NAMALWA (cell line): Measurements from ENCODE around the gene CCDC117.
A peak's percentile ranks its signal among the peaks of the same experiment; 100 is the strongest.
"Not testable (repeated sequence)": the region's sequence is repeated elsewhere in the genome, so short reads cannot be mapped to it uniquely, and the experiment has no call there.

Experiments
- DNase-seq: peaks from one replicate; pipeline ENCODE4 v3.0.0-alpha.2; 2015; ENCODE audit warnings: low spot score

CCDC117 gene

DNA sequence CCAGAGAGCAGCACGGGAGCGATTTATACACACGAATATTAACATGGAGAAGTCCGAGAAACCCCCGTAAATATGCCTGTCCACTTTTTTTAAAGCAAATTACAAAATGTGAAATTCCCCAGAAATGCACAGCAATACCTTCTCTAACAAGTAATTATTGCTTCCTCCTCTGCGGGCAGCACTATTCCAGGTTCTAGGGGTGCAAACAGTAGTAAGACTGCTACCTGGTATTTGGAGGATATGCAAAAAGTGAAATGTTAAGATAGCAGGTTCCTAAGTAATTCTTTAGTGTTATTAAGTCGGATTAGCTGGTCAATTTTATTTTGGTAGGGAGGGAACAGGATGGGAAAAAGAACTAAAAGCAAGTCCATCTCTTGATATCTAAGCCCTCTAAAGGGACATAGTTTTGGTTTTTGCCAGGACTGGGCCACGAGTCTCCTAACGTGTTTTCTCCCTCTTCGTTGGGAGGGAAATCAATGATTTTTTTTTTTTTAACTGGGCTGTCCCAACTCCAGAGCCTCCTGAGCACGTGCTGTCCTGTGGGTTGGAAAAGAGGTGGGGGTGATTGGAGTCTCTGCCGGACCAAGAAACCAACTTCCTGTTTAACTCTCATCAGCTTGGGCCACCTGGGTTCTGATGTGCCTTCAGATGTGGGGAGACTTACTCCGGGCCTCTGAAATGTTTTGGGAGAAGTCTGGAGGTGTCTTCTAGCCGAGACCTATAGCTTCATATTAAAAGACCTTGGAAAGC is 29.5 kb downstream of the CCDC117 start:
- DNase-seq = peak; percentile 78

DNA sequence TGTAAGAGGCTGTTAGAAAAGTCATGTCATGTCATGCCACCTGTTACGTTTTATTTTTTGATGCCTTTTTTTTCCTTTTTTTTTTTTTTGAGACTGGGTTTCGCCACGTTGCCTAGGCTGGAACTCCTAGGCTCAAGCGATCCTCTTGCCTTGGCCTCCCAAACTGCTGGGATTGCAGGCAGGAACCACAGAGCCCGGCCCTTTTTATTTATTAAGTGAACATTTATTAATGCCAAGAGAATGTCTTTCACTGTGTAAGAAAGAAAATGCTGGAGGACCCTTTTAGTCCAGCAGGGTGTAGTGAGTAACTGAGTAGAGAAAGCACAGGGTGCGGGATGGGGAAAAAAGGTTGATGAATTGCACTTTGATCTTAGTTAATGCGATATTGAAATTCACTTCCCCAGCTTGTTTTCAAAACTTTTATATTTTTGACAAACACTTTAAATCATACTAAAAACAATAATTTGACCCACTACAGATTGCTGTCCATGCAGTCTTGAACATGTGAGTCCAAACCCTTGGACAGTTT is 30.2 kb downstream of the CCDC117 start:
- peak; percentile 72 for DNase-seq

DNA sequence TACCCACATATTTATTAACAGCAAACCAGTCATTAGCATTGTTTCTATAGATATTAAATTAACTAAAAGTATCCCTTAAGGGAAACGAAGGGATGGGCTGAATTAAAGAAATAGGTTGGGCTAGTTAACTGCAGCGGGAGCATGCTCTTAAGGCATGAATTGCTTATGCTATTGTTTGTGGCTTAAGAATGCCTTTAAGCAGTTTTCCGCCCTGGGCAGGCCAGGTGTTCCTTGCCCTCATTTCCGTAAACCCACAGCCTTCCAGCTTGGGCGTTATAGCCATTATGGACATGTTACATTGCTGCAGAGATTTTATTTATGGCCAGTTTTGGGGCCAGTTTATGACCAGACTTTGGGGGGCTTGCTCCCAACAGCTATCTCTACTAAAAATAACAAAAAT is 32.9 kb downstream of the CCDC117 start:
- DNase-seq = not testable (repeated sequence)

DNA sequence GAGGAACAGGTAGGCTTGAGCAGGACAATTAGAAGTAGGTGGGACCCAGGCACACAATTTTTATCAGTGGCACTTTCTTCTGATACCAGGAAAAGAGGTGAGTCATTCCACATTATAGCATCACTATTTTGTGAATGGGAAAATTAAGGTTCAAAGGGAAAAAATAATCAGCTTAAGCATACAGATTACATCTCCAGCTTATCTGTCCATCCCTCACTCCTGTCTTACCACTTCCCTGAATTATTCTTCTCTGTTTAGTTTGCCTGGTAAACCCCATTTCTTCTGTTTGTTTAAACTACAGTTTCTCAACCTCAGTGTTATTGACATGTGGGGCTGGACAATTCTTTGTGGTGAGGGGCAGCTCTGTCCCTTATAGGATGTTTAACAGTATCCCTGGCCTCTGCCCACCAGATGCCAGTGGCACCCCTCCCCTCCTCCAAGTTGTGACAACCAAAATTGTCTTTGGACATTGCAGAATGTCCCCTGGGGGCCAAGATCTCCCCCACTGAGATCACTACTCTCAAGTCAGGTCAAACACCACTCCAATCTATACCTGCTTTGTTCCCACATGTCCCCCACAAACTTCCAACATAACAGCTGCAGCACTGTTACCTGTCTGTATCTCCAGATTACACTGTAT is 36.3 kb downstream of the CCDC117 start:
- no peak for DNase-seq

DNA sequence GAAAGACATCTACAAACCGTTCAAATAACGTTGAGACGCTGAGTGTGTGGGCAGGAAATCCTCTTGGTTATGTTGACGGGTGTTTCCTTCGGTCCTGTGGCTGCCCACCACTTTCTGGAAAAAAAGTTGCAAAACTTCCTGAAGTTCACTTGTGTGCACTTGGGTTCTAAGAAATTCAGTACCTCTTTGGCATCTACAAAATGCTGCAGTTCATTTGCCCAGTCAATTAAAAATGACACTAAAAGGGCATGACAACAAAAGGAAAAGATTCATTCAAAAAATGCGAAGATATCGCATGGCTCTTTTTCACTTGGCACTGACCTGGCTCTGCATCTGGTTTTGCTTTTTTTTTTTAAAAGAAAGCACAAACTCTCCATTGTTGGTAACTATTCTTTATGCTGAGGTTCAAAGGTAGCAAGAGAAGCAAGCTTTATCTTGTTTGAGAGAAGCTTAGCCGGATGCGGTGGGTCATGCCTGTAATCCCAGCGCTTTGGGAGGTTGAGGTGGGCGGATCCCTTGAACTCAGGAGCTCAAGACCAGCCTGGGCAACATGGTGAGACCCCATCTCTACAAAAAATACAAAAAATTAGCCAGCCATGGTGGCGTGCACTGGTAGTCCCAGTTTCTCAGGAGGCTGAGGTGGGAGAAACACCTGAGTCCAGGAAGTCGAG is 38.5 kb downstream of the CCDC117 start:
- DNase-seq = no peak

DNA sequence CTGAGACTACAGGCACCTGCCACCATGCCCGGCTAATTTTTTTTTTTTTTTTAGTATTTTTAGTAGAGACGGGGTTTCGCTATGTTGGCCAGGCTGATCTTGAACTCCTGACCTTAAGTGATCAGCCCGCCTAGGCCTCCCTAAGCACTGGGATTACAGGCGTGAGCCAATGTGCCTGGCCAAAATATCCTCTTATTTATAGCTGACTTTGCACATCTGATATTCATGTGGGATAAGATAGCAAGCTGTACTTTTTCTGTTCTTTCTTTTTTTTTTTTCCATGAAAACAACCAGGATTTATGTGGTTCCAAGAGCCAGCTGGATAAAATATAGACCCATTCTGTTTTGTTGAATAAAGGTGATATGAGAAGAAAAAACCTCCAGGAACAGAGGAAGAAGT is 40.0 kb downstream of the CCDC117 start:
- no peak for DNase-seq

DNA sequence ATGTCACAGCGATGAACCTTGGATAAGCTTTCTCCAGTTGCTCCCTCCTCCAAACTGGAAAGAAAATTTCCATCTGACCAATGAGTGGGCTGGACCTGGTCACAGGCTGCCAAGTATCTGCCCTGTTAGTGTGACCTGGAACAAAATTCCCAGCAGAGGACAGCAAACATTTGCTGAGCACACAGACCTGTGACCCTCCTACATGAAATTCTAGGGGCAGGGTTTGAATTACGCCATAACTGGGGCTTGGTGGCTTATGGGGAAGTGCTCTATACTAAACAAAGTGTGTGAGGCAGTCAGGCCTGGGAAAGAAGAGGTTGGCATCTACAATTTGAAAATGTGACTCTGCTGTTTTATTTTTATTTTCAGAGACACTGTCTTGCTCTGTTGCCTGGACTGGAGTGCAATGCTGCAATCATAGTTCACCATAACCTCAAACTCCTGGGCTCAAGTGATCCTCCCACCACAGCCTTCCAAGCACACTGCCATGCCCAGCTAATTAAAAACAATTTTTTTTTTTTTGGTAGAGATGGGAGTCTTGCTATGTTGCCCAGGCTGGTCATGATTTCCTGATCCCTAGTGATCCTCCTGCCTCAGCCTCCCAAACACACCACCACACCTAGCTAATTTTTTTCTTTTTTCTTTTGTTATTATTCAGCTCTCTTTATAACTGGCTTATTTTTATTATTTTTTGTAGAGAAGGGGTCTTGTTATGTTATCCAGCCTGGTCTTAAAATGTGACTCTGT is 41.5 kb downstream of the CCDC117 start:
- DNase-seq = no peak

DNA sequence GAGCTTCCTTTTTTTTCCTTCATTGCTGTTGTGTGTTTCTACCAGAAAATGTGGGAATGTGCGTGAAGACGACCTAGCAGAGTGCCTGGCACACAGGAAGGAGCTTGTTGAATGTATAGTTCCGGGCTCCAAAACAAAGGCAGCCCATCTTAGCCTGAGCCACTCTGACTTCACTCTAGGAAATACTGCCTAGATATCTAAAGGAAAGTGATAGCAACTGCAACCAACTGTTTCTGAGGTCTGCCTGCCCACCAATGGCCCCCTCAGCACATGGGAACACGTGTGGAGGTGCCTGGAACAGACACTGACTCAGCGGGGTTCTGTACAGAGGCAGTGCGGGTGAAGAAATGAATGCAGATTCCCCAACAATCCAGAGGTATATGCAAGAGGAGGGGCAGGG is 42.6 kb downstream of the CCDC117 start:
- DNase-seq = no peak

DNA sequence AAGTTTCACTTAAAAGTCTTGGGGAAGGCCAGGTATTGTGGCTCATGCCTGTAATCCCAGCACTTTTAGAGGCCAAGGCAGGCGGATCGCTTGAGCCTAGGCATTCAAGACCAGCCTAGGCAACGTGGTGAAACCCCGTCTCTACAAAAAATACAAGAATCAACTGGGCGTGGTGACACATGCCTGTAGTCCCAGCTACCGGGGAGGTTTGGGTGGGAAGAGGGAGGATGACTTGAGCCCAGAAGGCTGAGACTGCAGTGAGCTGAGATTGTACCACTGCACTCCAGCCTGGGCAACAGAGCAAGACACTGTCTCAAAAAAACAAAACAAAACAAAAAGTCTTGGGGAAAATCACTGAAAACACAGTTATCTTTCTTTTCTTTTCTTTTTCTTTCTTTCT is 43.2 kb downstream of the CCDC117 start:
- no peak for DNase-seq

DNA sequence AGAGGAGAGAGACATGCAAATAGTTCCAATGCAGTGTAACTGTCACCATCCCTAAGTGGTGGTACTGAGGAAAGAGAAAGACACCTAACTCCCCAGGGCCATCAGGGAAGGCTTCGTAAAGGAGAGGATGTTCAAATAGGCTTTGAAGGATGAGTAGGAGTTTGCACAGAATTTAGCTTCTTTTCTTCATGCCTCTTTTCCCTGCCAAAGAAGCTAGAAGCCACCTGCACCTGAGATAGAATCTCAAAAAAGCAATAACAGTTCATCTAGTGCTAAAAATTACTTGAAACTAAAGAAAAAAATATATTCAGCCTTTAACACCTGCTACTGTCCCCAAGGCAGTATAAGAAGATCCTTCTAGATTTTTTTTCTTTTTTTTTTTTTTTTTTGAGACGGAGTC is 44.6 kb downstream of the CCDC117 start:
- no peak for DNase-seq

DNA sequence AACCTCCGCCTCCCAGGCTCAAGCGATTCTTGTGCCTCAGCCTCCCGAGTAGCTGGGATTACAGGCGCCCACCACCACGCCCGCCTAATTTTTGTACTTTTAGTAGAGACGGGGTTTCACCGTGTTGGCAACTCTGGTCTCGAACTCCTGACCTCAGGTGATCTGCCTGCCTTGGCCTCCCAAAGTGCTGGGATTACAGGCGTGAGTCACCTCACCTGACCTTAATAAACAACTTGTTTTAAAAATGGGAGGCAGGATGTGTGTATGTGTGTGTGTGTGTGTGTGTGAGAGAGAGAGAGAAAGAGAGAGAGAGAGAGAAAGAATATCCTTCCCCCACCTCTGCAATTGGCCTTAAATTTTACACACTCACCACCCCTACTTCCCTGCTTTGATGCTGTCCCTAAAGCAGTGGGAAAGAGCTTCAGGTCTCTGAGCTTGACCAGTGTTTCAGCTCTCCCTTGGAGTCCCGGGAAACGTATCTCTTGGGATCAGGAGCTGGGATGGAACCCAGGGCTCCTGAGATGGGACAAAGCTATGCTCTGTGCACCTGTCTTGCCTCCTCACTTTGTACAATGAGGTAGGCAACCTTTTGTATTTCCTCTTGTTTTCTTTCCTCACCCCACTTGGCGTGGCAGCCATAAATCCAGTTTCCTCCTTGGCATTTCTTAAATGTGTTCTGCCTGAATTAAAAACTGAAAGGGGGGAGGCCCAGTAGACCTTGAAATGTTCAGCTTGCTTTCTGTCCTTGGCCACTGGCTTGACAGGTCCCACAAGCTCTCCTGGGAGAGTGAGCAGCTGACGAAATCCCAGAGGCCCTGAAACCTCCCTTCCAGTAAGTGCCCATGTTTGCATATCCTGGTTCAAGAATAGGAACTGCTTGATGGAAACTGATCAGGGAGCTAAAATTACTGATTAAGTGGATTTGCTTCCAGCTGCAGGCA is 45.7 kb downstream of the CCDC117 start:
- no peak for DNase-seq

DNA sequence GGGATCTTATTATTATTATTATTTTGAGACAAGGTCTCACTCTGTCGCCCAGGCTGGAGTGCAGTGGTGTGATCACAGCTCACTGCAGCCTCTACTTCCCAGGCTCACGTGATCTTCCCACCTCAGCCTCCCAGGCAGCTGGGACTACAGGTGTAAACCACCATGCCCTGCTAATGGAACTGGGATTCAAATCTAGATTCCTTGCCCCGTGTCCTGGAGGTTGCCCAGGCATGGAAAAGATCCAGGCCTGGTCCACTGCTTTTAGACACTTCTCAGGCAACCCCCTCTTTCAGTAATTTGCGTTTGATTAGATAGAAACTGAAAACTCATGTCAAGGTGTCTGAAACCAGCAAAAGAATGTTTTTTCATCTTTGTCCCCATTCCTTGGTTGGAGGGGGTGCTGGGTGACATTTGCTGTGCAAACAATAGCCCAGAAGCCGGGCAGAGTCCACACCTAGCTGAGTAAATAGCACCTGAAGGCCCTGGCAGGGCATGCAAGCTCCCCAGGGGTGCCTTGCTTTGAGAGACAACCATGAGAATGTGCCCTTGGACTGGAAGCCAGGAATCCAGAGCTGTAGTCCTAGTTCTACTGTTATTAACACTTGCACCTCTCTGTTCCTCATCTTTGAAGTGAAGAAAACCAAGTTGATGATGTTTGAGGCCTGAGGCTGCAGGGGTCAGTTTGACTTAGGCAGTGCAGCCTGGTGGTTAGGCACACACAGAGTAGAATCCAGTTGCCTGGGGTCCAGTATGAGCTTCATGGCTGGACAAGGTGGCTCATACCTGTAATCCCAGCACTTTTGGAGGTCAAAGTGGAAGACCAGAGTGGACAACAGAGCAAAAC is 47.0 kb downstream of the CCDC117 start:
- DNase-seq = no peak

DNA sequence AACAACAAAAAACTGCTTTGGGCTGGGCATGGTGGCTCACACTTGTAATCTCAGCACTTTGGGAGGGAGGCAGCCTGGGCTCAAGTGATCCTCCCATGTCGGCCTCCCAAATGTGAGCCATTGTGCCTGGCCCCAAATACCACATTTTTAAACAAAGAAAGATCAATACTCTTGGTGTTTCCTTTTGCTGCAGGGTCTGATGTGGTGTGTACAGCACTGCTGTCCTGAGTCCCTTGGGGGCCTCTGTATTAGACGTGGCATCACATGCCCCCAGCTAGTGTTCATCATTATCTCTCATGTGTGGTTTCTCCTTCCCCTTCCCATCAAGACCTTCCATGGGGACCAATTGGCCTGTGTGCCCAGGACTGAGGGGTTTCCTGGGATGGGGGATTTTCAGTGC is 48.4 kb downstream of the CCDC117 start:
- peak; percentile 26 for DNase-seq

DNA sequence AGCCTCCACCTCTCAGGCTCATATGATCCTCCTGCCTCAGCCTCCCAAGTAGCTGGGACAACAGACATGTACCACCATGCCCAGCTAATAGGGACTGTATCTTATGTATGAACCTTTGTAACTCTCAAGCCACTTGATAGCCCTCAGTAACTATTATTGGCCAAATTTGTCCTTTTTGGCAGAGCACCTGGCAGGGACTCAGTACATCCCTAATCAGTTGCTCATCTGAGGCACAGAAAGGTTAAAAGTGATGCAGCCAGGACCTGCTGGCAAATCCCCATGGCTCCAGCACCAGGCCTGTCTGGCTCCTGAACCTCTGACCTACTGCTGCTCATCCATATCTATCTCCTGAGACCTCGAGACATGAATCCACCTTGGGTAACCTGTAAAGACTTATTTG is 49.0 kb downstream of the CCDC117 start:
- DNase-seq = no peak

DNA sequence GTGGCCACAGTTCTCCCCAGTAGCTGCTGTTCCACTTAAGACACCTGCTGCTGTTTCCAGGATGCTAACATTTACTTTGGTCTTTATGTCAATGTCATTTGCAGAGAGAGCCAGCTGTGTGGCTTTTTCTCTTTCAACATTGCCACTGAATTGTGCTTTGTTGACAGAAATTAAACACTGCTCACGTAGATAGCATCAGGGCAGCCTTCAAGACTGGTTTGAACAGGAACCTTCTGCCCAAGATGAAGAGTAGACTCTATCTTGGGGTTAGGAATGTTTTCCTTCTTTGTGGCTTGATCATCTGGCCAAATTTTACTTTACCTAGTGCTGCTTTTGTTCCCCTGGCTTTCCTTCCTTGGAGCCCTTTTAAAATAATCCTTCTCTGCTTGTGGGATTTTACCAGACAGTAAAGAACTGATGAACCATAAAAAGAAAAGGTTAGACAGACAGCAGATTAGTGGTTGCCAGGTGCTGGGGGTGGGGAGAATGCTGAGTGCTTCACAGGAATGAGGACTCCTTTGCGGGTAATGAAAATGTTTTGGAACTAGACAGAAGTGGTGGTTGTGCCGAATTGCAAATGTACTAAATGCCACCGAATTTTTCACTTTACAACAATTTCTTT is 50.5 kb downstream of the CCDC117 start:
- DNase-seq = peak; percentile 85

DNA sequence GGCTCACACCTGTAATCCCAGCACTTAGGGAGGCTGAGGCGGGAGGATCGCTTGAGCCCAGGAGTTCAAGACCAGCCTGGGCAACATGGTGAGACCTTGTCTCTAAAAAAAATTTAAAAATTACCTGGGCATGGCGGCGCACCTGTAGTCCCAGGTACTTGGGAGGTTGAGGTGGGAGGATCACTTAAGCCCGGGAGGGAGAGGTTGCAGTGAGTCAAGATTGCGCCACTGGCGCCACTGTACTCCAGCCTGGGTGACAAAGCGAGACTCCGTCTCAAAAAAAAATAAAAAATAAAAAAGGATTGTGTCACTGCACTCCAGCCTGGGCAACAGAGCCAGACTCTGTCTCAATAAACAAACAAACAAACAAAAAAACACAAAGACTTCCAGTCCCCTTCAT is 52.0 kb downstream of the CCDC117 start:
- DNase-seq = not testable (repeated sequence)

DNA sequence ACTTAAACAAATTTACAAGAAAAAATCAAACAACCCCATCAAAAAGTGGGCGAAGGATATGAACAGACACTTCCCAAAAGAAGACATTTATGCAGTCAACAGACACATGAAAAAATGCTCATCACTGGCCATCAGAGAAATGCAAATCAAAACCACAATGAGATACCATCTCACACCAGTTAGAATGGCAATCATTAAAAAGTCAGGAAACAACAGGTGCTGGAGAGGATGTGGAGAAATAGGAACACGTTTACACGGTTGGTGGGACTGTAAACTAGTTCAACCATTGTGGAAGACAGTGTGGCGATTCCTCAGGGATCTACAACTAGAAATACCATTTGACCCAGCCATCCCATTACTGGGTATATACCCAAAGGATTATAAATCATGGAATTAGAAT is 53.9 kb downstream of the CCDC117 start:
- DNase-seq = not testable (repeated sequence)

DNA sequence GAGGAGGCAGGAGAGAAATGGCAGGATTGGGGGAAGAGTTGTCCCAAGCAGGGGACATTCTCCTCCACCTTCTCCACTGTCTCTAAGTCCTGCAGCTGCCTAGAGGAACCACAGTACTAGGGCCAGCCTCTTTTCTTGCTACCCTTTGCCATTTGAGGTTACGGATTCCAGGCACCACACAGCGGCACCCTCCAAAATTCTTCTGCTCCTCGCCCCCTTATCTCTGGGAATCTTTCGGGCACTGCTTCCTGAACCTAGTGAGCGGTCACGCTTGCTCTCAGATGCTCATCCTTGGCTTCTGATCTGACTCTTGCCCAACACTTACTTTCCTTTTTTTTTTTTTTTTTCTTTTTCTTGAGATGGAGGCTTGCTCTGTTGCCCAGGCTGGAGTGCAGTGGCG is 54.4 kb downstream of the CCDC117 start:
- DNase-seq = no peak

DNA sequence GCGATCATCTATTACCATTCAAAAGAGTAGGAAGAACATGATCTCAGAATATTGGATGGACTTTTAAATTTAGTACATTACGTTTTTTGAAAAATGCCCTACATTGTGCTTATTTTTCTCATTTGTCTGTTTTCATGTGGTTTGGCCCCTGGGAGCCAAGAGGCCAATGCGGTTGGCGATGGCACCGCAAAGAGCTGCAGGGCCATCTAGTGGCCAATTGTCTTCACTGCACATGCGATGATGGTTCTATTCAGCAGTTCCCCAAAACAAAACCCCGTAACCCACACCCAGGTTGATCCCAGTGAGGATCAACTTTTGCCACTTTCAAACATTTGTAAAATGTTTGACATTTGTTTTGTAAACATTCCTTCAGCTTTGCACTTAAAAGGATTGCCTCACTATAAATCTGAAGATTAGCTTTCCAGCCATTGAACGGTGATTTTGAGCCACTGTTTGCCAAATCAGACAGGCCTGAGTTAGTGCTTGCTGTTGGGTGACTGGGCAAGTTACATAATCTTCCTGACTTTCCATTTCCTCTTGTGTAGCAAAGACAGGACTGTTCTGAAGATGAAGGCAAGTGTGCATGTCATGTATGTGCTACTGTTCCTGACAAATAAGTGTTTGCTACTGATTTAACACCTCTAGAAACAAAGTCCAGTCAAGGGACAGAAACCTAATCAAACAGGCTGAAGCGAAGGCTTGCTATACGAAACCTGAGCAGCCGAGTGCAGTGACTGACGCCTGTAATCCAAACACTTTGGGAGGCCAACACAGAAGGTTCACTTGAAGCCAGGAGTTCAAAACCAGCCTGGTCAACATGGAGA is 57.1 kb downstream of the CCDC117 start:
- DNase-seq = peak; percentile 87
